ENCODE measurements around the gene VPS41.

The VPS41 gene

DNA sequence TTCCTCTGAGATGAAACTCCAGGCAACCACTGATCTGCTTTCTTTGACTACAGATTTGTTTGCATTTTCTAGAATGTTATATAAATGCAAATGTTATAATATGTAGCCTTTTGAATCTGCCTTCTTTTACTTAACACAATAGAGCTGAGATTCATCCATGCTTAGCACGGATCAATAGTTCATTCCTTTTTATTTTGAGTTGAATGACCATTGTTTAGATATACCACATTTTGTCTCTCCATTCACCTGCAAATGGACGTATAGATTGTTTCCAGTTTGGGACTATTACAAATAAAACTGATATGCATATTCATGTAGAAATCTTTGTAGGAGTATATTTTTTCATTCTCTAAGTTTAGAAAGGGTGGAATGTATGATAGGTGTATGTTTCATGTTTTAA is 57.7 kb downstream of the VPS41 start:
- DNase-seq, result no peak

- no peak for DNase-seq
Measured at GRCh38 chr7:38846280-38846679, 62.7 kb downstream of the VPS41 start.

- DNase-seq, result no peak
Measured at GRCh38 chr7:38844952-38845563, 63.9 kb downstream of the VPS41 start.

DNA sequence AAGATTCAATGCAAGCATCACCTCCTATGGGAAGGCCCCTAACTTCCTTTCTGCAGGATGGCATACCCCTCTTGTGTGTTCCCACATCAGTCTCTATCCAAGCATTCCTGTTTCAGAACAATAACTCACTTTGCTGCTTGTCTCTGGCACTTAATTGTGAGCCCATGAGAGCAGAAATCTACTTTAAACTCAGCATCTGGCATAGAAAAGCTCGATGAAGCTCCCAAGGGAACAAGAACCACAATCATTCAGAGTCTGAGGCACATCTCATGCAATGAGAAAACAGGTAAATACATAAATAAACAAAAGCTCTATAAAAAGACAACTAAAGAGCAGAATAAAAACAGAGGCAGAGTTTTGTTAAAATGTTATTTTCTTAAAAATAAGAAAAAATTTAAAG is 66.2 kb downstream of the VPS41 start:
- no peak for DNase-seq

DNA sequence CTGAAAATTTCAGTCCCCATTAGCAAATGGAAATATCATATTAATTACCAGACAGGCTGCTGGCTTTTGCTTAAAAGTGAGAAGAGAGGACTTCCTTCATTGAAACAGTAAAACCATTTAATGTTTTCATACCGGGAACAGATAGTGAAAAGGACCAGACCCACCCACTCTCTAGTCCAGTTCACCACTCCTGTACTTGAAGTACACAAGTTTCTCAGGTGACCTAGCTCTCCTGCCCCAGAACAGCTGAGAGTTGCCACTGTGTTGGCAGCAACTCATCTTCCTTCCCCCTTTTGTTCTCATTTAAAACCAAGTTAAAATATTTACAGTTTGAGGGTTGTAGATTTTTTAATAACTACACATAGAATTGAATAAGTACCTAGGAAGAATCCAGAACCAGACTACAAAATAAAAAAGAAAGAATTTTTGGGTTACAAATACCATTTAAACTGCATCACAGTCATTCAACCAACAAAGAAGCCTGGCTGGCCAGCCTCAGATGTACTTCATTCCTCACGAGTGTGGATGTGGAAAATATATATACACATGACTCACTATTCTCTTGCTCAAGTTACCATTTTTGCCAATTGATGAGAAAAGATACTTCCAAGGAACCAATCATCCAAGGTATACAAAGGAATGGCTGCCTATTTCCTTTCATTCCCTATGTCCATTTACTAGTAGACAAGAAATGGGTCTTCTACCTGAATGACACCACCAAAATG is 68.1 kb downstream of the VPS41 start:
- no peak for DNase-seq

DNA sequence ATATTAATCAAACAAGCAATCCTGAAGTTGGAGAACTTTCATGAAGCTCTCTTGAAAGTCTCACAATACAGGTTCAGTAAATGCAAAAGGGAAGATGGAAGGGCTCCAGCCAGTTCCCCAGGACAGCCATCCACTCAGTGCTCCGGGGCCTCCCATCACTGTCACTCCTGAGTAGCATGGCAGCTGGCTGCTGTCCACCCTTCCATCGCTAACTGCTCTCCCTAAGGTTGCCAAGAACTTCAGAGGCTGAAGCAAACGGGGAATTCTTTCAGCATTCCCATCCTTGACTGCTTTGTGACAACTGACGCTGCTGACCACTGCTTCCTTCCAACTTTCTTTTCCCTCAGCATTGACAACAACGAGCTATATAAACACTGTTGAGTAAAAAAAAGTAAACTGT is 69.1 kb downstream of the VPS41 start:
- DNase-seq, result no peak

GRCh38 chr7:38838725-38839385 is 70.1 kb downstream of the VPS41 start:
- no peak for DNase-seq

- no peak for DNase-seq
Measured at GRCh38 chr7:38834357-38834756, 74.6 kb downstream of the VPS41 start.

- DNase-seq, result no peak
Measured at GRCh38 chr7:38833329-38833728, 75.7 kb downstream of the VPS41 start.

DNA sequence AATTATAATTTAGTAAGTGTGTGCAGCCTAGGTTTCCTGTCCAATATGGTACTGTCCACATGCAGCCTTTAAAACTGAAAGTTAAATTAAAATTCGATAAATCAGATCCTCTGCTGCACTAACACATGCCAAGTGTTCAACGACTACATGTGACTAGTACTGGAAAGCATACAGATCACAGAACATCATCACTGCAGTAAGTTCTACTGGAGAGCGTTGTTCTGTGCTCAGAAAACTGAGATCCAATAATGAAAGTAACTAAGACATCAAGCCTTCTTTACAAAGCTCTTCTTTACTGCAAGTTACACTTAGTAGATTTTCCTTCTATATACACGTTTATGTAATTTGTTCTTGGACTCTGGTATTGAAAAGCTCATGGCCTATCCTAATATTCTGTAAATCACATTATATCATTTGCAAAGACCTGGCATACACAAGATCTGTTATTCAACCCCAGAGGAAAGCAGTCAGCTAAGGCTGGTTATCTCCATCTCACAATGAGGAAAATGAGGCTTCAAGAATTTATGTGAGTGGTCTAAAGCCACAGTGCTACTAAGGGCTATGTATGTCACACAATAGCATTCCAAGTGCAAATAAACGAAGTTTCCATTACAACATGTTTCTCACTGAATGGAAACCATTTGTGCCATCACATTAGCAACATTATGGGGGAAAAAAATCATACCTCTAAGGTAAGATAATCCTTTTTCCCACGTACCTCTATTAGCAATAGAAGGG is 77.6 kb downstream of the VPS41 start:
- DNase-seq, result no peak

DNA sequence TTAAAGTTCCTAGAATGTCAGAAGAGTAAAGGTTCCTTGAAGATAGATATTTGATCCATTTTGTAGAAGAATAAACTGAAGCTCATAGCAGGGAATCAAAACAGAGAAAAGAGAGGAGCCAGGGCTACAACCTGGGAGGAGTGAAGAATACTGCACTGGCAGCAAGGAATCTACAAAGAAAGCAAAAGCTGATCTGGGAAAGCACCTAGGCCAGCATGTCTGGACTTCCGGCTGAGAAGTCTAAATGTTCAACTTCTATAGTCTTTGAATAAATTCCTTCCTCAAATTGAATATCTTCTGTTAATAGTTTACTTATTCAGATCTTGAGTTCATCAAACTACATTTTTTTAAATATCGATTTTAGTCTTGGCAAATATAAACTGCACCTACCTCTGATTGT is 78.2 kb downstream of the VPS41 start:
- no peak for DNase-seq

- no peak for DNase-seq
Measured at GRCh38 chr7:38829488-38830165, 79.4 kb downstream of the VPS41 start.

- no peak for DNase-seq
Measured at GRCh38 chr7:38828026-38828425, 81.0 kb downstream of the VPS41 start.

DNA sequence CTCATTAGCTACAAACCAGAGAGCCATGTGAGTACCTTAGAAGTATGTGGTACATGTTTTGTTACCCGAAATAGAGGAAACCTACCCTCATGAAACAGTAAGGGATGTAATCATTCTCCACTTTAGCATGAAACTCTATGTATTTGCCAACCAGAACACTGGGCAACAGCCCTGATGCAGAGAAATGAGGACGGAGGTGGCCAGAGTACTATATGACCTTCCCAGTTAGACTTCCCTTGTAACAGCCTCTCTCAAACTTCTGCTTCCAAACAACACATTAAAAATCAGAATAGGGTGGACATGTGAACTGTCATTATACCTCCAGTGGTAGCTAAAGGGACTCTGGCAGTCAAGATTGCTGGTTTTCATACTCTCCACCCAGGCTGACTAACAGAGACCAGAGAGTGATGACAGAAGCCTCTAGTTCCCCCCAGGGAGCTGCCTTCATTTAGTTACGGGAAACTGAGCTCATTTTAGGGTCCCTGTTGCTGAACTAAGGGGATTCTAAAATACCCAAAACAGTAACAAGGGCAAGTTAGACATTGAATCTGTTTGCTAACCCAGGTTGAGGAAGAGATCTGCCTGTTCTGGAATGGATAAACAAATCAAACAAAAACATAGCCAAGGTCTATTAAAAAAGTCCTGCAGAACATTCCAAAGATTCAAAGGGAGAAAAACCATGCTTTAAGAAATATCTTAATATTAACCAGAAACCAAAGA is 83.1 kb downstream of the VPS41 start:
- no peak for DNase-seq

DNA sequence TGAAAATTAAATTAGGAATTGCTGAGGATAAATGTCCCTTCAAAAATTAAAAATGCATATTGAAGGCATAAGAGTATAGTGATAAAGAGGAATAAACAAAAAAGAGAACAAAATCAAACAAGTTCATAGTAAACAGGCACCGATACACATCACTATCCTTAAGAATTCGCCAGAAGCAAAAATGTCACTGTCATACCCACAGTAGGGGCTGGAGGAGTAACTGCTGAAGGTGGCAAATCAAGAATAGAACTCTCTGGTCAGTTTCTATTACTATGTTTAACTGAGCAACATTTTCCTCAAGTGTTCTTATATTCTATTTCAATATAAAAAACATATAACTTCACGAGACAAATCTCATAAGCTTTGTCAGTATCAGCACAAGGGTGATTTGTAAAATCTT is 84.0 kb downstream of the VPS41 start:
- no peak for DNase-seq

GRCh38 chr7:38822549-38822948 is 86.4 kb downstream of the VPS41 start:
- DNase-seq, result no peak

- DNase-seq, result no peak
Measured at GRCh38 chr7:38820571-38820970, 88.4 kb downstream of the VPS41 start.

DNA sequence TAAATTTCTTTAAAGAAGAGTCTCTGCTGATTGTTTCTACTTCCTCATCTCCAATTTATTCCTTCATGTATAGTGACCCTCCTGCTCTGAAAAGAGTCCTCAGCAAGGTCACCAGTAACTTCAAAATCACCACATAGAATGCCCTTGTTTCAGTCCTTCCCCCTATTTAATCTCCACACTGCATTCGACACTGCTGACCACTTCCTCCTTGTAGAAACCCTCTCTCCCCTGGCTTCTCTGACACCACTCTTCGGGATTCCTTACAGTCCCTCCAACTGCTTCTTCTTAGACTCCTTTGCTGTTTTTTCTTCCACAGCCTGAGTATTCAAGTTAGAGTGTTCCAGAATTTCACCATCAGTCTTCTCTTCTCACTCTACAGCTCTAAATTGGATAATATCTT is 89.5 kb downstream of the VPS41 start:
- DNase-seq, result no peak

DNA sequence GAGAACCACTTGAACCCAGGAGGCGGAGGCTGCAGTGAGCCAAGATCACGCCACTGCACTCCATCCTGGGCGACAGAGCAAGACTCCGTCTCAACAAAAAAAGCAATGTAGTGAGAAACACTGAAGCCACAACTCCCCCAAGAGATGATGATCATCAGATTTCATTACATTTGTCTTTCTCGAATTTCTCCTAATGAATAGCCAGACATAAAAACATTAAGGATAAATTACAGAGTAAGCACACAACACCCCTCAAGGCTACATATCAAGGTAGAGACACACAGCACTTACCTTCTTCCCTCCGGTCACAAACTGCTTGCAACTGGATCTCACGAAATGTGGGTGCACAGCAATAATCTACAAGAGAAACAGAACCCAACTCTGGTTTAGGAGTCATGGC is 91.5 kb downstream of the VPS41 start:
- no peak for DNase-seq

DNA sequence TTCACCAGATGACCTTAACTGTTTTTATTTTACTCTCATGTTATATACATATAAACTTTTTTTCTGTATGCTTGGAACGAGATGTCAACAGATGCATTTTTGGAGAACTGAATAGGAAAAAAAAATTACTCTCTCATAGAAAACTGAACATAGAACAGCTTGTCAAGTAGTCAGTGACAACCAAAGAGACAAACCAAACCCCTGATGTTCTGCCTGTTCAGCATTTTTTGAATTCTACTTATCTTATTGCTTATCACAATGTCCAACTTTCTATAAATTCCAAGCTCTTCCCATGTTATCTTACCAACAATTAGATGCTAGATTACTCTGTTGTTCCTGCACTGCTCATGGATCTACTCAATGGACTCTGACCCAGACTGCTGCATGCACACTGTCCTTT is 95.2 kb downstream of the VPS41 start:
- DNase-seq, result no peak

- DNase-seq, result no peak
Measured at GRCh38 chr7:38806912-38807311, 102.1 kb downstream of the VPS41 start.

GRCh38 chr7:38801786-38802185 is 107.2 kb downstream of the VPS41 start:
- no peak for DNase-seq

Measured in RPMI8226 (cell line).